ENCODE data around the gene FAM83C.
"Not testable (repeated sequence)": the region's sequence is repeated elsewhere in the genome, so short reads cannot be mapped to it uniquely, and the experiment has no call there.

The FAM83C gene

GRCh38 chr20:35318502-35319157, 26.4 kb upstream of the FAM83C start:
- no peak for DNase-seq

DNA sequence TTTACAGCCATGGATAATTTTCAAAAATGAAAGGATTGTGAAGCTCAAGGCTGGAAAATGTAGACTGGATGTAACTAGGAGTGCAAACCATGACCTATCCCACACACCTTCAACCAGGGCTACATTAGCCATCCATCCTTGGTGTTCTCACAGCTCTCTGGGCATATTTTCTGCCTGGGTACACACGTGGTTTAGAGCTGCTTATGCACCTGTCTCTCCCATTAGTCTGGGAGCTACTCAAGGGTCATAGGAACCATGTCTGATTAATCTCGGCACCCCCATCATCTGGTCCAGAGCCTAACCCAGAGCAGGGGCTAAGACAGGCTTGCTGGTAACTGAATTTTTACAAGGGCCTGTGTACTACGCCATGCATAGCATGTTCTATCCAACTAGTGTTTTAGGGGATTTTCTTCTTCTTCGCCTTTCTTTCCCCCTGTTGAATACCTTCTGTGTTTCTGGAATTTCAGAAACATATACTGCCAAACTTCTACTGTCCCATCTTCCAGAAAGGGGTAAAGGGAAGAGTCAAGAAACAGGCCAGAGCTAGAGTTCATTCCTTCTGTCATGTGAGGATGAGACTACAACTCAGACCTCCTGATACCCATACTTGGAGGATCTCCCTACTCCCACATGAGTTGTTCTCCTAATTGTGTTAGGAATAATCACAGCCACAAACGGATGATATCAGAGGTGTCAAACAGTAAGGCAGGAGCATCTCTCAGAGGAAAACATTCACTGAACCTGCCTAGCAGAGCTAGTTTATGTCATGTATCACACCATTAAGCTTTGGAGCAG, 25.4 kb upstream of the FAM83C start:
- peak in 1 of 2 donors; percentile 46 for DNase-seq

GRCh38 chr20:35316086-35316485, 23.9 kb upstream of the FAM83C start:
- no peak for DNase-seq

DNA sequence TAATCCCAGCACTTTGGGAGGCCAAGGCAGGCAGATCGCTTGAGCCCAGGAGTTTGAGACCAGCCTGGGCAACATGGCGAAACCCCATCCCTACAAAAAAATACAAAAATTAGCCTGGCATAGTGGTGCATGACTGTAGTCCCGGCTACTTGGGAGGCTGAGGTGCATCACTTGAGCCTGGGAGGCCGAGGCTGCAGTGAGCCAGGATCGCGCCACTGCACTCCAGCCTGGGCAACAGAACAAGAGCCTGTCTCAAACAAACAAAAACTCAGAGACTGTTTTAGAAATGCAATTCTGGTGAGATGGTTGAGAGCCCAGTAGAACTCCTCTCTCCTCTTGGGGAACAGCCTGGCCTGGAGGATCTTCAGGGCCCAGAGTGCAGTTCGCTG, 23.4 kb upstream of the FAM83C start:
- DNase-seq, result not testable (repeated sequence)

DNA sequence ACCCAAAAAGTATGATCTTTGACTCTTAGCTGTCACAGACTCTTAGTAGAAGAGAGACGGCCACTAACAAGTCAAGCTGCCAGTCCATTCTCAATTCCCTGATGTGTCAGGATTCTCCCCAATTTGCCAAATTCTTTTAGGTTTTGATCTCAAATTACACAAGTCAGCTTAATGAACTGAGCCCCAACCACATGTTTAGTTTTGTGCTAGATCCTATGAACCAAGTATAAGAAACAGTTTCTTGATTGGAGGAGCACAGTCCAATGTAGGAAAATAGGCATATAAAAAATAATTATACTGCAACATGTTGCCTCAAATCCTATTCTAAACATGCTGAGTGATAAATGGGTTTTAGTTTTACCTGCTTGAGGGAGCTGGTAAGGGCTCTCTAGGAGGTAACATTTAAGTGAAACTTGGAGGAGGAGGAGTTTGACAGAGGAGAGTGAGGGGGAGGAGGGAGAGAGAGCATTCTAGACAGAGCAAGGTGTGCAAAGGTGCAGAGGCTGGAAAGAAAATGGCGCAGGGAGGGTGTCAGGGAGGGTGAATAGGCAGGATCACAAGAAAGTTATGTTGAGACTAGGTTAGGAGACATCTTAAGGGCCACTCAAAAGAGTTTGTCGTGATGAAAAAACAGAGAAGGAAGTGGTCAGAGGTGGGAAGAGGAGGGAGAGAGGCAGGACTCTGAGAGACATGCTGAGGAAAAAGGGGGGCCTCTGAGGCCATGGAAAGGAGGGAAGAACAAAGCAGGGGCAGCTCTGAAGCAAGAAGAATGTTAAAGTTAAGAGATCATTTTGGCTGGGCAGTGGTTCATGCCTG, 22.8 kb upstream of the FAM83C start:
- no peak for DNase-seq

DNA sequence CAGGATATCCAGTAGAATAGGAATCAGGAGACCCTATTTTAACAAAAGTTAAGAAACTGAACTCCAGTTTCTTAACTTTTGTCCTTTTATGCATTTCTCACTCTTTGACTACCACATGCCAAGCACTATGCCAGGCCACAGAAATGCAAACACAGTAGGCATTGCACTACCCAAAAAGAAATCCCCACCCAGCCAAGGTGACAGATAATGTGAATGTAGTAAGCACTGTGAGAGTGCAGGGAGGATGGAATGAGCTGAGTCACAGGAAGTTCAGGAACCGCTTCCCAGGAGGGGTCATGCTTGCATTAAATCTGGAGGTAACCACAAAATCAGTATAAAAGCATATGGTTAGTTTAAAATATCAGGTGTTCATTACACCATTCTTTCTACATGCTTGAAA, 20.1 kb upstream of the FAM83C start:
- no peak for DNase-seq

DNA sequence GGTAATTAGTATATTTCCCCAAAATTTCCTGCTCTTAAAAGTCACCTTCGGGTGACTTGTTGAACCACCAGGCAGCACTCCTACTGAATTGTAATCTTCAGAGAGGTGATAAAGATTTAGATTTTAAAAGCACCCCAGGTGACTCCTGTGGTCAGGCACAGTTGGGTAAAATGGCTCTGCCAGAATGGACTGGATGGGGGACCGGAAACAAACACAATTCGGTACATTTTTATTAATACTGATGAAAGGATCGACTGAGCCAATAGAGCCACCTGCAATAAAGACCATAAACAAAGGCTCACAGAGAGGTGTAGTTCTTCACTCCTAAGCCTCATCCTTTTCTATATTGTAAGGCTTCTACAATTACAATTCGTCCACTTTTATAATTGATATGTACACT, 19.6 kb upstream of the FAM83C start:
- no peak for DNase-seq

DNA sequence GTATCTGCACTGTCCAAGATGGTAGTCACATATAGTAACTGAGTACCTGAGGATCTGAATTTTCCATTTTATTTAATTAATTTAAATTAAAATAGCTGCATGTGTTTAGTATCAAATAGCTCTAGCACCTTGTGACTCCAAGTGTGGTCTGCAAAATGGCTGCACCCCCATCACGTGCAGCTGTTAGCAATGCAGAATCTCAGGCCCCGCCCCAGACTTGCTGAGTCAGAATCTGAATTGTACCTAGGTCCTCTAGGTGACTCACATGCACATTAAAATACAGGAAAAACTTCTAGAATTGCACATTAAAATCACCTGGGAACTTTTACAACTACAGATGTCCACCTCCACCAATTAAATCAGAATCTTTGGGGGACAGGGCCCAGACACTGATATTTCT, 19.2 kb upstream of the FAM83C start:
- no peak for DNase-seq

- no peak for DNase-seq
These were observed 15.7 kb upstream of the FAM83C start for GRCh38 chr20:35307666-35308653.

GRCh38 chr20:35306931-35307517, 14.8 kb upstream of the FAM83C start:
- peak; percentile 31 to 42 for DNase-seq

DNA sequence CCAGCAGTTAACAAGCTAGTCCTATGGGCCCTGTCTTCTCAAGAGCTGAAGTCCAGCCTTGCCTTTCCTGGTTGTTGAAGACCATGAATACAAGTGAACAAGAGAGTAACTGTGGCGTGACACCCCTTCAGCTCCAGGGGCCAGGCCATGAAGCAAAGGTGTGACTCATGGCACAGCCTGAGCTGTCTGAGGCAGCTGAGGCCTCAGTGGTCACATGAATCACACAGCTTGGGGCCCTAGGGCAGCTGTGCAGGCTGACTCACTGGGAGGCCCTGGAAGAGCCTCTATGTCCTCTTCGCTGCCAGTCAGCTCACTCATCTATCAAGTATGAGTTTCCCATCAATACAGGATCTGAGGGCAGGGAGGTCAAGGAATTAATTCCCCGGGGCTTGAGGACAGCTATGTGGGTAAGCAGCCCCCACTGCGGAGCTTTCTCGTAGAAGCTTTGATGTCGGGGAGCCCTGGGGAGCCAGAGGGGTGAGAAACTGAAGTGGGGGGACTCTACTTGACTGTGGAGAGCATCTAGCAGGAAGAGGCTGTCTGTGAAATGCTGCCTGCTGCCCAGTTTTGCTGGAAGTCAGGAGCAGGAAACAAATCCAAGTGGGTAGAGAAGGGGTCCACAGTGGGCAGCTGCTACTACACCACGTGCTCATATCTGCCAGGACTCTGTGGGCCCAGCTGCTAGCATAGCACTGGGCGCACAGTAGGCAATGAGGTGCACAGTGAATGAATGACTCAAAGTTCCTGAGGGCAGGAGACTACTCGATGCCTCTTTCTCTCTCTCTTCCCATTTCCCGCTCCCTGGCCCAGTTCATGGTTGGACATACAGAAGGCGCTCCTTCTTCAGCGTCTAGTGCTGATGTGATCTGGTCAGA, 13.7 kb upstream of the FAM83C start:
- DNase-seq, result peak; percentile 42 to 83

- no peak for DNase-seq
These were observed 12.7 kb upstream of the FAM83C start for GRCh38 chr20:35304956-35305355.

GRCh38 chr20:35303735-35304491, 11.7 kb upstream of the FAM83C start:
- DNase-seq, result peak; percentile 51 to 89

- no peak for DNase-seq
These were observed 11.1 kb upstream of the FAM83C start for GRCh38 chr20:35303382-35303734.

- DNase-seq, result no peak
These were observed 10.5 kb upstream of the FAM83C start for GRCh38 chr20:35302421-35303335.

DNA sequence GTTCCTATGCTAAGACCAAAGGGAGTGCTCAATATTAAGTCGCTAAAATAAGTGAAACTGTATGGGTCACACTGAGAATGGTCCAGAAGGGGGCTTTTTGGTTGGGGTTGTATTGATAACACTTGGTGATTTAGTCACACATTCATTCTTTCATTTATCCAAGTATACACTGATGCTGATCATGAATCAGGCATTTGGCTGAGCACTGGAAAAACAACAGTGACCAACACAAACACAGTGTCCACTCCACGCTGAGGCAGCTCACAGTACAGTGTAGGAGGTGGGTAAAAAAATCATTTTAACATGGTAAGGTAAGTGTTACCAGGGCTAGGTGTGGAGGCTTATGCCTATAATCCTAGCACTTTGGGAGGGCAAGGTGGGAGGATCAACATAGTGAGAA, 9.2 kb upstream of the FAM83C start:
- DNase-seq, result no peak

- no peak for DNase-seq
These were observed 8.4 kb upstream of the FAM83C start for GRCh38 chr20:35300469-35301262.

GRCh38 chr20:35299780-35300179, 7.6 kb upstream of the FAM83C start:
- no peak for DNase-seq
